ENCODE results near the gene C1QA. TPM values are rescaled to one million over a fixed set of nuclear protein-coding genes. Genes with fewer than 3 reads are reported as not detected.

The C1QA gene
- total and polyA plus RNA-seq, 2 donors: 153 to 192 TPM

DNA sequence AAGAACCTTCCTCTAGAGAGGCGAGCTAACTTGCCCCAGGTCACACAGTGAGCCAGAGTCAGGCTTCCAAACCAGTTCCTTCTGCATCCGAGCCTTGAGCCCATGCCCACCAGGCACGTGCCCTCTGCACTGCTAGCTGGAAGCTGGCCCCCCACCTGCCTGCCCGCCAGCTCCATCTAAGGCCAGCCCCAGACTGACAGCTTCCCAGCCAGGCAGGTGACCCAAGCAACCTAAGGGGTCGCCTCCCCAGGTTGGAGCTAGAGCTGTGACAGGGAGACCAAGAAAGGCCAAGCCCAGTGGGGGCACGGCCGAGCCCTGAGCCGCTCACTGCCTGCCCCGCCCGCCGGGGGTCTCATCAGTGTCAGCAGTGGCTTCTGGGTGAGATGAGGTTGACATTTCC lies 19.9 kb upstream of the C1QA start:
- Histone ChIP-seq H3K4me3 (ENCODE audit: low read length in 2 of 2) (no peak overlapping the region), H3K36me3 (ENCODE audit: control insufficient read depth in 2 of 2, insufficient read depth in 2 of 2, low read length in 1 of 2) (no peaks in the 10 kb centered on the region), H3K9me3 (ENCODE audit: control insufficient read depth in 2 of 2, insufficient read depth in 1 of 2, low read length in 1 of 2) (no peaks in the 10 kb centered on the region), H3K27me3 (ENCODE audit: control insufficient read depth in 2 of 2, insufficient read depth in 1 of 2, low read length in 1 of 2) (peaks cover 0 to 12% of the 10 kb centered on the region in 2 donors), H3K27ac (ENCODE audit: low read depth in 1 of 2, low read length in 1 of 2) (no peak overlapping the region), H3K4me1 (ENCODE audit: control insufficient read depth in 2 of 2, insufficient read depth in 2 of 2, low read length in 2 of 2) (no peaks in the 10 kb centered on the region)
- no peak for DNase-seq (ENCODE audit: low read depth in 6 of 9, low spot score in 9 of 9)
- WGBS: 62% methylated on average over 11 of the region's 11 CpGs

- Histone ChIP-seq H3K36me3 (ENCODE audit: control insufficient read depth in 2 of 2, insufficient read depth in 2 of 2, low read length in 1 of 2) (no peaks in the 10 kb centered on the region), H3K27me3 (ENCODE audit: control insufficient read depth in 2 of 2, insufficient read depth in 1 of 2, low read length in 1 of 2) (peaks cover 0 to 12% of the 10 kb centered on the region in 2 donors), H3K4me1 (ENCODE audit: control insufficient read depth in 2 of 2, insufficient read depth in 2 of 2, low read length in 2 of 2) (no peaks in the 10 kb centered on the region), H3K9me3 (ENCODE audit: control insufficient read depth in 2 of 2, insufficient read depth in 1 of 2, low read length in 1 of 2) (no peaks in the 10 kb centered on the region), H3K4me3 (ENCODE audit: low read length in 2 of 2) (no peak overlapping the region), H3K27ac (ENCODE audit: low read depth in 1 of 2, low read length in 1 of 2) (no peak overlapping the region)
- WGBS: 47% methylated on average over 16 of the region's 16 CpGs
- DNase-seq (ENCODE audit: low read depth in 6 of 9, low spot score in 9 of 9): no peak
These were observed 18.4 kb upstream of the C1QA start for GRCh38 chr1:22618056-22618455.

GRCh38 chr1:22619252-22619651 lies 17.2 kb upstream of the C1QA start:
- Histone ChIP-seq H3K4me3 (ENCODE audit: low read length in 2 of 2) (no peak overlapping the region), H3K27me3 (ENCODE audit: control insufficient read depth in 2 of 2, insufficient read depth in 1 of 2, low read length in 1 of 2) (peaks cover 0 to 12% of the 10 kb centered on the region in 2 donors), H3K36me3 (ENCODE audit: control insufficient read depth in 2 of 2, insufficient read depth in 2 of 2, low read length in 1 of 2) (no peaks in the 10 kb centered on the region), H3K27ac (ENCODE audit: low read depth in 1 of 2, low read length in 1 of 2) (no peak overlapping the region), H3K9me3 (ENCODE audit: control insufficient read depth in 2 of 2, insufficient read depth in 1 of 2, low read length in 1 of 2) (no peaks in the 10 kb centered on the region), H3K4me1 (ENCODE audit: control insufficient read depth in 2 of 2, insufficient read depth in 2 of 2, low read length in 2 of 2) (no peaks in the 10 kb centered on the region)
- no peak for DNase-seq (ENCODE audit: low read depth in 6 of 9, low spot score in 9 of 9)
- WGBS: 77% methylated on average over 7 of the region's 7 CpGs

GRCh38 chr1:22619798-22620197 lies 16.6 kb upstream of the C1QA start:
- H3K4me3 ChIP-seq (ENCODE audit: low read length in 2 of 2): no peak overlapping the region
- H3K27me3 ChIP-seq (ENCODE audit: control insufficient read depth in 2 of 2, insufficient read depth in 1 of 2, low read length in 1 of 2): peaks cover 0 to 12% of the 10 kb centered on the region in 2 donors
- no peak for DNase-seq (ENCODE audit: low read depth in 6 of 9, low spot score in 9 of 9)
- 56% methylated on average over 12 of the region's 12 CpGs for WGBS
- H3K27ac ChIP-seq (ENCODE audit: low read depth in 1 of 2, low read length in 1 of 2): no peak overlapping the region
- H3K4me1 ChIP-seq (ENCODE audit: control insufficient read depth in 2 of 2, insufficient read depth in 2 of 2, low read length in 2 of 2): no peaks in the 10 kb centered on the region
- no peaks in the 10 kb centered on the region for H3K9me3 ChIP-seq (ENCODE audit: control insufficient read depth in 2 of 2, insufficient read depth in 1 of 2, low read length in 1 of 2)
- no peaks in the 10 kb centered on the region for H3K36me3 ChIP-seq (ENCODE audit: control insufficient read depth in 2 of 2, insufficient read depth in 2 of 2, low read length in 1 of 2)

DNA sequence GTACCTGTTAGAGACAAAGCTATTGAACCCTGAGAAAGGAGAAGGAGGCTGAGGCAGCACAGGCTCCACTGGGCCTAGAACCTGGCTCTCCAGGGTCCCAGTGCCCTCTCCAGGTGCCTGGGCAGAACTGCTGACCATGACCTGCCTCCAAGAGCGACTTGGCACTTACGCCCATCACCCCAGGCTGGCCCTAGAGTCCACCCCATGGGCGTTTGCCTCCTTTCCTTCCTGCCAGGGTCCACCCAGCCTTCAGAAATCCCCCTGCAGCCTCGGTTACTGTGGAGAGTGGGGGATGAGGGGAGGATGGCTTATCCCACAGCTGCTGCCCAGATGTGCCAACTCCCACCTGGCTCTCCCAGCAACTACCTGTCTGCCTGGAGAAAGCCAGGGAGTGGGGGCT lies 14.7 kb upstream of the C1QA start:
- H3K9me3 ChIP-seq (ENCODE audit: control insufficient read depth in 2 of 2, insufficient read depth in 1 of 2, low read length in 1 of 2): no peaks in the 10 kb centered on the region
- no peak overlapping the region for H3K27ac ChIP-seq (ENCODE audit: low read depth in 1 of 2, low read length in 1 of 2)
- no peak overlapping the region for H3K4me3 ChIP-seq (ENCODE audit: low read length in 2 of 2)
- peaks cover 0 to 17% of the 10 kb centered on the region in 2 donors for H3K27me3 ChIP-seq (ENCODE audit: control insufficient read depth in 2 of 2, insufficient read depth in 1 of 2, low read length in 1 of 2)
- WGBS: 64% methylated on average over 4 of the region's 4 CpGs
- H3K4me1 ChIP-seq (ENCODE audit: control insufficient read depth in 2 of 2, insufficient read depth in 2 of 2, low read length in 2 of 2): no peaks in the 10 kb centered on the region
- DNase-seq (ENCODE audit: low read depth in 6 of 9, low spot score in 9 of 9): no peak
- no peaks in the 10 kb centered on the region for H3K36me3 ChIP-seq (ENCODE audit: control insufficient read depth in 2 of 2, insufficient read depth in 2 of 2, low read length in 1 of 2)

- 47% methylated on average over 9 of the region's 9 CpGs for WGBS
- peaks cover 0 to 20% of the 10 kb centered on the region in 2 donors for H3K27me3 ChIP-seq (ENCODE audit: control insufficient read depth in 2 of 2, insufficient read depth in 1 of 2, low read length in 1 of 2)
- no peak overlapping the region for H3K4me3 ChIP-seq (ENCODE audit: low read length in 2 of 2)
These were observed 11.0 kb upstream of the C1QA start for GRCh38 chr1:22625262-22625925.

GRCh38 chr1:22626237-22627157 lies 9.9 kb upstream of the C1QA start:
- no peaks in the 10 kb centered on the region for H3K36me3 ChIP-seq (ENCODE audit: control insufficient read depth in 2 of 2, insufficient read depth in 2 of 2, low read length in 1 of 2)
- no peak overlapping the region for H3K27ac ChIP-seq (ENCODE audit: low read depth in 1 of 2, low read length in 1 of 2)
- H3K9me3 ChIP-seq (ENCODE audit: control insufficient read depth in 2 of 2, insufficient read depth in 1 of 2, low read length in 1 of 2): no peaks in the 10 kb centered on the region
- 27% methylated on average over 20 of the region's 20 CpGs for WGBS
- H3K27me3 ChIP-seq (ENCODE audit: control insufficient read depth in 2 of 2, insufficient read depth in 1 of 2, low read length in 1 of 2): peaks cover 0 to 21% of the 10 kb centered on the region in 2 donors
- no peaks in the 10 kb centered on the region for H3K4me1 ChIP-seq (ENCODE audit: control insufficient read depth in 2 of 2, insufficient read depth in 2 of 2, low read length in 2 of 2)
- DNase-seq (ENCODE audit: low read depth in 6 of 9, low spot score in 9 of 9): no peak
- H3K4me3 ChIP-seq (ENCODE audit: low read length in 2 of 2): no peak overlapping the region

More at GRCh38 chr1:22625262-22625925, 11.0 kb upstream of the C1QA start:
- DNase-seq (ENCODE audit: low read depth in 6 of 9, low spot score in 9 of 9): no peak
- H3K36me3 ChIP-seq (ENCODE audit: control insufficient read depth in 2 of 2, insufficient read depth in 2 of 2, low read length in 1 of 2): no peaks in the 10 kb centered on the region
- no peaks in the 10 kb centered on the region for H3K9me3 ChIP-seq (ENCODE audit: control insufficient read depth in 2 of 2, insufficient read depth in 1 of 2, low read length in 1 of 2)
- H3K4me1 ChIP-seq (ENCODE audit: control insufficient read depth in 2 of 2, insufficient read depth in 2 of 2, low read length in 2 of 2): no peaks in the 10 kb centered on the region
- no peak overlapping the region for H3K27ac ChIP-seq (ENCODE audit: low read depth in 1 of 2, low read length in 1 of 2)

DNA sequence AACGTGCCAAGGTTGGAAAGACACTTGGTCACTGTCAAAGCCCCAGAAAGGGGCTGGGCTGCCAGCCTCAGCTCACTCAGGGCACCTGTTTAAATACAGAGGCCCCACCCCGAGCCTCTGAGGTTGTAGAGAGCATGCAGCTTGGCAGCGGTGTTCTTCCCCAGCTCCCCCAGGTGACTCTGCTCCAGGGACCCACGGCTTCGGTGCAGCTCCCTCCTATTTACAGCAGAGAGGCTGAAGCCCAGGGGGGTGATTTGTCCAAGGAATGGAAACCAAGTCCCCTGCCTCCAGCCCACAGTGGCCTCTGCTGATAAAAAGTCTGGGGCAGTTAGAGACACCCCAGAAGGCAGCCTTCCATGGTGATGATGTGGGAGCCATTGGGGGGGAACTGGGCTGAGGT lies 9.1 kb upstream of the C1QA start:
- no peaks in the 10 kb centered on the region for H3K4me1 ChIP-seq (ENCODE audit: control insufficient read depth in 2 of 2, insufficient read depth in 2 of 2, low read length in 2 of 2)
- H3K27ac ChIP-seq (ENCODE audit: low read depth in 1 of 2, low read length in 1 of 2): no peak overlapping the region
- peaks cover 0 to 21% of the 10 kb centered on the region in 2 donors for H3K27me3 ChIP-seq (ENCODE audit: control insufficient read depth in 2 of 2, insufficient read depth in 1 of 2, low read length in 1 of 2)
- no peak overlapping the region for H3K4me3 ChIP-seq (ENCODE audit: low read length in 2 of 2)
- WGBS: 70% methylated on average over 5 of the region's 5 CpGs
- H3K36me3 ChIP-seq (ENCODE audit: control insufficient read depth in 2 of 2, insufficient read depth in 2 of 2, low read length in 1 of 2): no peaks in the 10 kb centered on the region
- no peaks in the 10 kb centered on the region for H3K9me3 ChIP-seq (ENCODE audit: control insufficient read depth in 2 of 2, insufficient read depth in 1 of 2, low read length in 1 of 2)
- no peak for DNase-seq (ENCODE audit: low read depth in 6 of 9, low spot score in 9 of 9)
